GM19397 (cell line): ENCODE results near the gene WDR45.

Experiments used
- ATAC-seq: cut with Tn5 transposase; IDR thresholded peaks from one replicate; pipeline ENCODE4 v1.9.1; 2021; ENCODE audit warnings: mild to moderate bottlenecking, moderate library complexity; ENCODE audit not compliant: unreplicated experiment

The WDR45 gene

GRCh38 chrX:49075347-49075746 is 4.3 kb downstream of the WDR45 start:
- ATAC-seq = no peak

DNA sequence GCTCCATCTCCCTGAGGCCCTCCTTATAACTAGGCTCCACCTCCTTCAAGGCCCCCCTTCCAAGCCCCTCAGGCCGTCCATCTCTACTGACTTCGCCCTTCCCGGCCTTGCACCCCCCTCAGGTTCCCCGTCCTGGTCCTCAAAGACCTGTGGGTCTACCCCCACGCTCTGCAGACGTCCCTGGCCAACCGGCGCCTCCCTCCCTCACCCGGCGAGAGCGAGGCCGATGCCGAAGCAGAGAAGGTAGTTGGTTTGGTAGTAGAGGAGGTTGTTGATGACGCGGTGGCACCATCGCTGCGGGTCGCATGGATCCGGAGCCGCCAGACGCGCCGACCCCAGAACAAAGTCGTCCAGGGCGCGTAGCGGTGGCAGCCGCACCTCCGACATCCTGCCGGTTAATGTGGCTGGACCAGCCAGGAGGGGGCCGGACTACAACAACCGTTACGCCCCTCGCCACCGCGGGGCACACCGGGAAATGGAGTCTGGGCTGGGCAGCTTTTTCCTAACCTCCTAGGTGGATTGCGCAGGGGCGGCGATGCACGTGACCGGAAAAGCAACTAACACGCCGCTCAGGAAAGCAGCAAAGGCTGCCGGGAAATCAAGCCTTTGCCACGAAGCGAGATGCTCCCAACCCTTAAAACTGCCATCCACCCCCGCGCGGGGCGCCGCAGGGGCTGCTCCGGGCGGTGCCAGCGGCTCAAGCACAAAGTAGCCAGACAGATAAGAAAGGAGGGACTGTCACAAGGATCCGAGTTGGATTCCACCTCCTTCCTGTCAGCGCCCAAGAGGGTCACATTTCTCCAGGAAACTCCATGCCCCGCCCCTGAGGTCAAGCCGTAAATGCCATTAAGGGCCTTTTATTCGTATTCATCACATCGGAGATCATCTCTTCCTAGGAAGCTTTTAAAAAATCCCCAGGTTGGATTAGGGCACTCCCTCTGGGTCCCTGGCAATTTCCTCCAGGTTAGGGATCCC is 5.8 kb downstream of the WDR45 start, which contains the start of gene PRAF2:
Gene PRAF2, minus strand, starts transcription at position 402 of the 975 bp plus-strand sequence. Its CDS starts 15 bp downstream, at position 387.
- ATAC-seq = peak; percentile 88

GRCh38 chrX:49072712-49073095 is 7.0 kb downstream of the WDR45 start:
- ATAC-seq = no peak

GRCh38 chrX:49071877-49072711 is 7.6 kb downstream of the WDR45 start:
- ATAC-seq = no peak

- no peak for ATAC-seq
Measured at GRCh38 chrX:49070988-49071387, 8.7 kb downstream of the WDR45 start.

GRCh38 chrX:49069038-49069437 is 10.6 kb downstream of the WDR45 start:
- no peak for ATAC-seq

DNA sequence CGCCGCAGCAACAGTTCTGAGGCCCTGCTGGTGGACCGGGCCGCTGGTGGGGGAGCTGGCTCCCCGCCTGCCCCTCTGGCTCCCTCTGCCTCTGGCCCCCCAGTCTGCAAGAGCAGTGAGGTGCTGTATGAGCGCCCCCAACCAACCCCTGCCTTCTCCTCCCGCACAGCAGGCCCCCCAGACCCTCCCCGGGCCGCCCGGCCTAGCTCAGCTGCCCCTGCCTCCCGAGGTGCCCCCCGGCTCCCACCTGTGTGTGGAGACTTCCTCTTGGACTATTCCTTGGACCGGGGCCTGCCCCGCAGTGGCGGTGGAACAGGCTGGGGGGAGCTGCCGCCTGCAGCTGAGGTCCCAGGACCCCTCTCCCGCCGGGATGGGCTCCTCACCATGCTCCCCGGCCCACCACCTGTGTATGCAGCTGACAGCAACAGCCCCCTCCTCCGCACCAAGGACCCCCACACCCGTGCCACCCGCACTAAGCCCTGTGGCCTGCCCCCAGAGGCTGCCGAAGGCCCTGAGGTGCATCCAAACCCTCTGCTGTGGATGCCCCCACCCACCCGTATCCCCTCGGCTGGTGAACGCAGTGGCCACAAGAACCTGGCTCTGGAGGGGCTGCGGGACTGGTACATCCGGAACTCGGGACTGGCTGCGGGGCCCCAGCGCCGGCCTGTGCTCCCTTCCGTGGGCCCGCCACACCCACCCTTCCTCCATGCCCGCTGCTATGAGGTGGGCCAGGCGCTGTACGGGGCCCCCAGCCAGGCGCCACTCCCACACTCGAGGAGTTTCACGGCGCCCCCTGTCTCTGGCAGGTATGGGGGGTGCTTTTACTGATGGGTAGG is 12.2 kb downstream of the WDR45 start:
- no peak for ATAC-seq

DNA sequence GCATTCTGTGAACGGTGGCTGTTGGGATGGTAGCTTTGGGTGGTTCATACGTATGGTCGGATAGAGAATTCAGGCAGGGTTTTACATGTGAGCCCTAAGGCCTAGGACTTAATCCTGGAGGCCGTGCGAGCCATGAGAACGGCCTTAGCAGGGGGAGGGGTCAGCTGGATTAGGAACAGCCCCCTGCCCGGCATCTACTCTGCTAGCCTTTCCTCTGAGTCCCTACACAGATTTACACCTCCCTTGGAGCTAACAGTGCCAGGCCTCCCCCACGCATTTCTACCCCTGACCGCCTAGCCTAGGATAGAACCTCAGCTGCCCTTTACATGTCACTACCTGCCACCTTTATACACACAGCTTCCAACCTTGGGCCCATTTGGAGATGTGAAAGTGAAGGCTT is 13.0 kb downstream of the WDR45 start:
- ATAC-seq = no peak

- ATAC-seq = no peak
Measured at GRCh38 chrX:49066278-49066677, 13.4 kb downstream of the WDR45 start.

GRCh38 chrX:49064735-49065134 is 15.0 kb downstream of the WDR45 start:
- no peak for ATAC-seq

- ATAC-seq = no peak
Measured at GRCh38 chrX:49064303-49064702, 15.4 kb downstream of the WDR45 start.

DNA sequence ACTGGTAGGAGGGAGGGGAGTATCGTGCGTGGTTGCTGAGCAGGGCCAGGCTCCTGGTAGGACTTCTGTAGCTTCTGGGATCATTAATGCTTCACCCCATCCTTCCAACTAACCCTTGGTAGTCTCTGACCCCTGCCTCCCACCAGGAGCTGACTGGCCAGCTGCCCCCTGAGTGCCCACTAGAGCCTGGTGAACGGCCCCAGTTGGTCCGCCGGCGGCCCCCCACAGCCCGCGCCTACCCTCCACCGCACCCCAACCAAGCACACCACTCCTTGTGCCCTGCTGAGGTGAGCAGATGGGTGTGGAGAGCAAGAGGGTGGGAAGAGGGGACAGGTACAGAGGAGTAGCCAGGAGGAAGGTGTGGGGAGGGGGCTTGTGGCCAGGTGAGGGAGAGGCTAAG is 16.0 kb downstream of the WDR45 start:
- no peak for ATAC-seq

DNA sequence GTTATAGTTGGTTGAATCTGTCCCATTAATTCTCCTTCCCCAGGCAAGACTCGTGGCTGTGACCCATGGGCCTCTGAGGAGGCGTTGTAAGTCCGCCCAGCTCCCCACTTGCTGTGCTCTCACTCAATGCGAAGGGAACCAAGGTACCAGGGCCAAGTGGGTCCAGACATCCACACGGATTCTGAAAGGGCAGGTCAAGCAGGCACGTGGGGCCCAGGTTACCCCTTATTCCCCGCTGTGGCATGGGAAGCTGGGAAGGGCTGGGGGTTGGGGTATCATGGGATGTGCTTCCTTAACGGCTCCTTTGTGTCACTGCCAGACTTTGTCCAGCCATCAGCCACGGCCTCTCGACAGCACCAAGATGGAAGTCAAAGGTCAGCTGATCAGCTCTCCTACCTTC is 17.8 kb downstream of the WDR45 start:
- no peak for ATAC-seq

DNA sequence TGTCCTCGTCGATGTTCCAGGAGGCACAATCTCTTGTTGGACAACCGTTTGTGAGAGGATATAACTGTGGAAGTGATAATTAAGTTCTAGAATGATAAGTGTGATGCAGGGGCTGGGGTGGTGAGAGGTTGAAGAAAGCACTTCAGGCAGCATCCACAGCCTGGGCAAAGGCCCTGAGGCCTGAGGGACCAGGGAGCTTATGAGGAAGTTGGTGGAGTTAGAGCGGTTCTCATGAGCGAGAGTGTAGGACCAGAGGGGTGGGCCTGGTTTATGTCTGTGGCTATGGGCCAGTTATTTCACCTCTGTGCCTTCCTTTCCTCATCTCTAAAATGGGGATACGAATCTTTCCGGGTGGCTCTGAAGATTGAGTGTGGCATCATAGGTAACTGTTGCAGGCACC is 18.2 kb downstream of the WDR45 start:
- no peak for ATAC-seq

DNA sequence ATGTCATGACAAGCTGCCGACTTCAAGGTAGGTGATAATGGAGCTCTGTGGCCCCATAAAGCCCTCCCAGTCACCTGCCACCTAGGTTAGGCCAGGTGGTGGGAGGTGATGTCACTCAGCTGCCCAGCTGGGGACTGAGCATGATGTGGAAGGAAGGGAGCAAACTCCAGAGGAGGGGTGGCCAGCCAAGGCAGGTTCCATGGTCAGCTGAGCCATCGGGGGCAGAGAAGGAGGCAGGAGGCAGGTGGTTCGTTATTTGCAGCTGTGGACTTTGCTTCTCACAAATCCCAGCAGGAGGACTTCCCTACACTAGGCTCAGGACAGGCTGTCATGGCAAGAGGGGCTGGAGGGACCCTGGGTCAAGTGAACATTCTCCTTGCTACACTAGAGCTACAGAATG is 18.8 kb downstream of the WDR45 start:
- no peak for ATAC-seq

GRCh38 chrX:49059681-49060085 is 20.0 kb downstream of the WDR45 start:
- no peak for ATAC-seq

- no peak for ATAC-seq
Measured at GRCh38 chrX:49059201-49059600, 20.5 kb downstream of the WDR45 start.

GRCh38 chrX:49058794-49059193 is 20.9 kb downstream of the WDR45 start, which contains the start of gene CCDC120:
CCDC120 (plus strand) TSS chrX:49058999; CDS start chrX:49062042, 3,043 bp downstream.
- ATAC-seq = no peak

DNA sequence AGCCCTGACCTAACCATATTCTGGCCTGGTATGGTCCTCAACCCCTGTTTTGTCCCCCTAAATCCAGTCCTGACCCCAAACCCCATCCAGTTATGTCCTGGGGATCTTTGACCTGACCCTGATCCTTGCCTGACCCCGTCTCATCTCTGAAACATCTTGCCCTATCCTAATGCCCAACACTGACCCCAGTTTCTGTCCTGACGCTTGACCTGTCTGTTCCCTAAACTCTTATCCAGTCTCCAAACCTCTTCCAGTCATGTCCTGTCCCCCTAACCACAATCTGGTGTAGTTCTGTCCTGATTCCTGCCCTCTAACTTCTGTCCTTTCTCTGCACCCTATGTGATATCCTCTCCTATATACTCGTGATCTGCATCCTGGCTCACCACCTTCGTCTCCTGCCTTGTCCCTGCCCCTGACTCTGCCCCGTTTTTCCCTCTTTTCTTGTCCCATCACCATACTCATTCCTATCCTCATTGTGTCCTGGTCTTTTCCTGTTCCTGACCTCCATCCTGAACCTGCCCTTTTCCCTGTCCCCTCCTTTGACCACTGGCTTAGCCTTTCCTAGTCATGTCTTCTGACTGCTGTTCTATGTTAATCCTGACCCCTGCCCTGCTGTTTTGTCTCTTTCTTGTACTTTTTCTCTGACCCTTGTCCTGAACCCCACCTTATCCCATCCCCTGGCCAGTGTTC is 25.5 kb downstream of the WDR45 start:
- ATAC-seq = no peak
